IMR-90 (cell line): ENCODE data around the gene TULP3. TPM values are rescaled to one million over a fixed set of nuclear protein-coding genes. Genes with fewer than 3 reads are reported as not detected.

ENCODE experiments used
- ATAC-seq: fragments of 200-7000 bp; cut with Tn5 transposase; 2 replicates; pipeline ENCODE4 v1.9.1; 2020; ENCODE audit warnings: low read depth, mild to moderate bottlenecking, moderate library complexity
- BruUV-seq: library from RNA; stranded (reverse); fragments of 400-500 nt; replicated peaks from 2 replicates; lab custom pipeline; 2021; lab: Mats Ljungman, UMichigan
- CTCF ChIA-PET: fragments of 300-600 bp; formaldehyde crosslinking; extraction: SDS; loops from one replicate; lab custom pipeline; 2021; ENCODE audit warnings: antibody characterized with exemption; lab: Yijun Ruan, JAX
- POLR2A ChIA-PET: fragments of 300-600 bp; sonication (Branson Sonifier 250); formaldehyde crosslinking; loops from one replicate; lab custom pipeline; 2022; ENCODE audit warnings: antibody characterized with exemption; ENCODE audit not compliant: unreplicated experiment; lab: Charles Lee
- DNase-seq: peaks from one replicate; pipeline ENCODE4 v3.0.0; 2013
- H2AFZ ChIP-seq: replicated peaks from 2 replicates; pipeline ENCODE3; 2013; ENCODE audit warnings: low read length, mild to moderate bottlenecking; ENCODE audit not compliant: poor library complexity
- H2AK5ac ChIP-seq: 2 replicates; pipeline ENCODE4 v1.6.1; 2013; ENCODE audit warnings: low read depth, low read length, inconsistent platforms
- H2AK9ac ChIP-seq: replicated peaks from 2 replicates; pipeline ENCODE3; 2013; ENCODE audit warnings: mild to moderate bottlenecking, low read depth, low read length, moderate library complexity; ENCODE audit not compliant: poor library complexity
- H2BK120ac ChIP-seq: 2 replicates; pipeline ENCODE4 v1.6.1; 2013; ENCODE audit warnings: low read depth, low read length, inconsistent platforms
- H2BK15ac ChIP-seq: 3 replicates; pipeline ENCODE4 v1.6.1; 2013; ENCODE audit warnings: low read depth, low read length, inconsistent platforms
- H2BK20ac ChIP-seq: 2 replicates; pipeline ENCODE4 v1.6.1; 2013; ENCODE audit warnings: low read depth, mild to moderate bottlenecking, inconsistent platforms, low read length, moderate library complexity
- H2BK5ac ChIP-seq: 2 replicates; pipeline ENCODE4 v1.6.1; 2013; ENCODE audit warnings: mild to moderate bottlenecking, low read depth, low read length, inconsistent platforms; ENCODE audit not compliant: poor library complexity, severe bottlenecking
- H3K14ac ChIP-seq: replicated peaks from 2 replicates; pipeline ENCODE4 v1.6.1; 2013; ENCODE audit warnings: low read depth, low read length, inconsistent platforms
- H3K18ac ChIP-seq: 2 replicates; pipeline ENCODE4 v1.6.1; 2013; ENCODE audit warnings: low read depth, low read length, control low read depth
- H3K23ac ChIP-seq: 2 replicates; pipeline ENCODE4 v1.6.1; 2013; ENCODE audit warnings: low read depth, low read length, inconsistent platforms
- H3K27ac ChIP-seq: 2 replicates; pipeline ENCODE4 v1.5.1; 2013; ENCODE audit warnings: mild to moderate bottlenecking, control low read depth, low read length; ENCODE audit not compliant: insufficient read depth
- H3K27me3 ChIP-seq: 2 replicates; pipeline ENCODE4 v1.6.1; 2013; ENCODE audit warnings: low read length; ENCODE audit not compliant: control insufficient read depth, insufficient read depth
- H3K36me3 ChIP-seq: 2 replicates; pipeline ENCODE4 v1.6.1; 2013; ENCODE audit warnings: low read length, mixed read lengths; ENCODE audit not compliant: control insufficient read depth, insufficient read depth
- H3K4ac ChIP-seq: 2 replicates; pipeline ENCODE4 v1.6.1; 2013; ENCODE audit warnings: low read depth, low read length, inconsistent platforms
- H3K4me1 ChIP-seq: 2 replicates; pipeline ENCODE4 v1.6.1; 2013; ENCODE audit warnings: low read length, mixed read lengths; ENCODE audit not compliant: control insufficient read depth, insufficient read depth
- H3K4me2 ChIP-seq: 2 replicates; pipeline ENCODE4 v1.6.1; 2013; ENCODE audit warnings: low read depth, mild to moderate bottlenecking, control low read depth, low read length, moderate library complexity
- H3K4me3 ChIP-seq: 2 replicates; pipeline ENCODE4 v1.5.1; 2013; ENCODE audit warnings: low read depth, mild to moderate bottlenecking, control low read depth, low read length, moderate library complexity; ENCODE audit not compliant: insufficient read depth
- H3K56ac ChIP-seq: 2 replicates; pipeline ENCODE4 v1.6.1; 2013; ENCODE audit warnings: low read length, inconsistent platforms; ENCODE audit not compliant: insufficient read depth; ENCODE audit errors: extremely low read depth
- H3K79me1 ChIP-seq, 2 experiments: 2 replicates each; pipeline ENCODE4 v1.6.1; 2013; ENCODE audit warnings: low read length in 2 of 2, inconsistent platforms in 1 of 2, low read depth in 1 of 2
- H3K9ac ChIP-seq: 2 replicates; pipeline ENCODE4 v1.6.1; 2013; ENCODE audit warnings: low read depth, low read length, control low read depth
- H3K9me1 ChIP-seq: 2 replicates; pipeline ENCODE4 v1.6.1; 2013; ENCODE audit warnings: low read length, inconsistent platforms; ENCODE audit not compliant: insufficient read depth
- H3K9me3 ChIP-seq: 2 replicates; pipeline ENCODE4 v1.6.1; 2013; ENCODE audit warnings: low read length; ENCODE audit not compliant: control insufficient read depth, insufficient read depth
- H4K20me1 ChIP-seq: 2 replicates; pipeline ENCODE4 v1.6.1; 2013; ENCODE audit warnings: low read length, inconsistent platforms; ENCODE audit not compliant: insufficient read depth
- H4K5ac ChIP-seq: 2 replicates; pipeline ENCODE4 v1.6.1; 2013; ENCODE audit warnings: mild to moderate bottlenecking, low read depth, low read length, control low read depth
- H4K8ac ChIP-seq, 2 experiments: 2 replicates each; pipeline ENCODE4 v1.6.1; 2013; ENCODE audit warnings: low read depth in 2 of 2, low read length in 2 of 2, control low read depth in 1 of 2, inconsistent platforms in 1 of 2
- H4K91ac ChIP-seq: 2 replicates; pipeline ENCODE4 v1.6.1; 2013; ENCODE audit warnings: low read depth, low read length, inconsistent platforms; ENCODE audit not compliant: insufficient read depth
- BHLHE40 ChIP-seq: fragments of 150-350 bp; IDR thresholded peaks from 2 replicates; pipeline ENCODE4 v1.6.1; 2016; ENCODE audit warnings: mild to moderate bottlenecking, low read depth, low read length
- CEBPB ChIP-seq: IDR thresholded peaks from 2 replicates; pipeline ENCODE4 v1.6.1; 2012; ENCODE audit warnings: low read depth, low read length, improper control_type of control experiment
- CHD1 ChIP-seq: IDR thresholded peaks from 2 replicates; pipeline ENCODE4 v1.6.1; 2012; ENCODE audit warnings: low read depth, low read length, improper control_type of control experiment
- CTCF ChIP-seq: conservative IDR thresholded peaks from 2 replicates; pipeline ENCODE4 v1.5.1; 2012; ENCODE audit warnings: mild to moderate bottlenecking, low read depth, low read length, improper control_type of control experiment
- FOS ChIP-seq: fragments of 150-350 bp; IDR thresholded peaks from 2 replicates; pipeline ENCODE4 v1.6.1; 2016; ENCODE audit warnings: low read depth, low read length
- MAFK ChIP-seq: IDR thresholded peaks from 2 replicates; pipeline ENCODE4 v1.6.1; 2012; ENCODE audit warnings: low read depth, low read length, improper control_type of control experiment
- MAZ ChIP-seq: IDR thresholded peaks from 2 replicates; pipeline ENCODE4 v1.6.1; 2012; ENCODE audit warnings: low read depth, mild to moderate bottlenecking, low read length, improper control_type of control experiment, moderate library complexity, borderline replicate concordance
- MXI1 ChIP-seq: IDR thresholded peaks from 2 replicates; pipeline ENCODE4 v1.6.1; 2012; ENCODE audit warnings: low read depth, mild to moderate bottlenecking, low read length, moderate library complexity, borderline replicate concordance
- NFE2L2 ChIP-seq: fragments of 150-350 bp; IDR thresholded peaks from 2 replicates; pipeline ENCODE4 v1.6.1; 2016; ENCODE audit warnings: low read depth, mild to moderate bottlenecking, low read length
- POLR2A ChIP-seq: IDR thresholded peaks from 2 replicates; pipeline ENCODE4 v1.6.1; 2012; ENCODE audit warnings: mild to moderate bottlenecking, low read depth, low read length
- RAD21 ChIP-seq: IDR thresholded peaks from 2 replicates; pipeline ENCODE4 v1.6.1; 2012; ENCODE audit warnings: low read length, improper control_type of control experiment
- RCOR1 ChIP-seq: IDR thresholded peaks from 2 replicates; pipeline ENCODE4 v1.6.1; 2012; ENCODE audit warnings: mild to moderate bottlenecking, low read length, improper control_type of control experiment; ENCODE audit not compliant: insufficient replicate concordance
- RFX5 ChIP-seq: IDR thresholded peaks from 2 replicates; pipeline ENCODE4 v1.8.0; 2012; ENCODE audit warnings: low read depth, mild to moderate bottlenecking, low read length, moderate library complexity
- SMC3 ChIP-seq: fragments of 150-350 bp; IDR thresholded peaks from 2 replicates; pipeline ENCODE4 v1.6.1; 2016; ENCODE audit warnings: low read depth, mild to moderate bottlenecking, antibody characterized with exemption, low read length, moderate library complexity
- WGBS, 2 experiments: methylation state at CpG; one replicate each; pipeline versions ENCODE4 v1.1.5 to v1.1.7; 2013; ENCODE audit warnings: missing lambda C conversion rate in 2 of 2; ENCODE audit not compliant: insufficient read length in 1 of 2; ENCODE audit errors: extremely low coverage in 2 of 2; 5-methylcytosine and 5-hydroxymethylcytosine counted together
- dilution Hi-C: fragments of 300-500 bp; cut with HindIII; formaldehyde crosslinking; loops from one replicate; pipeline ENCODE4 v1.14.3; 2018; ENCODE audit warnings: low sequenced_read_pairs; ENCODE audit not compliant: unreplicated experiment
- in situ Hi-C: fragments of 300-500 bp; cut with MboI; formaldehyde crosslinking; loops from 3 replicates; pipeline ENCODE4 v1.14.3; 2019; ENCODE audit warnings: low sequenced_read_pairs, inconsistent platforms, mixed read lengths
- intact Hi-C: fragments of 100-400 bp; cut with micrococcal nuclease; formaldehyde crosslinking; loops from 2 replicates; pipeline ENCODE4 v1.10.0; 2022
- polyA plus RNA-seq, 3 experiments: library from polyadenylated mRNA; depleted of rRNA; stranded (reverse); fragments of >200 nt; gene quantifications; 2 replicates each; pipeline ENCODE4 v1.2.3, GENCODE V29; 2012; ENCODE audit warnings: low replicate concordance in 1 of 3
- total RNA-seq: library from RNA; depleted of rRNA; stranded (reverse); fragments of >200 nt; gene quantifications from 2 replicates; pipeline ENCODE4 v1.2.3, GENCODE V29; 2012
- TF ChIP-seq, protein P1 (sequence below): fragments of 150-350 bp; IDR thresholded peaks from 2 replicates; pipeline ENCODE4 v1.6.1; 2016; ENCODE audit warnings: low read depth, mild to moderate bottlenecking, low read length, moderate library complexity, borderline replicate concordance
- TF ChIP-seq, protein P2 (sequence below): fragments of 150-350 bp; IDR thresholded peaks from 2 replicates; pipeline ENCODE4 v1.6.1; 2017; ENCODE audit warnings: mild to moderate bottlenecking, antibody characterized with exemption, low read length, low read depth

TULP3 gene
- total and polyA plus RNA-seq, 2 of the 4 experiments (the other 2 are of a cell fraction), result 35.2 to 35.5 TPM

DNA sequence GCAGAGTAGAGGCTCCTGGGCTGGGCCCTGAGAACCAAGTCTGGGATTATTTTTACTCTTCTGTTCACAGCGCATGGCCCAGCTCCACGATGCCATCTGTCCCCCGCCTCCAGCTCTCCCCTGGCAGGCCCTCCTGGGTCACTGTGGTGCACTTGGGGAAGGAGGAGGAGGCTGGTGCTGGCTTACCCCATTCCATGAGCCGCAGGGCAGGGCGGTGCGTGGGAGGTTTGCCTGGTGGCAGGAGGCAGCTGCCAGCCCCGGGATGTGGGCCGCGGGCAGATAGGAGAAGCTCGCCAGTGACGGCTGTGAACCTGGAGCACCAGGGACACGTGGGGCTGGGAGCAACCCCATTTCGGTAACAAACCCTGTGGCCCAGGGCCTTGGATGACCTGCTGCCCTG, 91.7 kb downstream of the TULP3 start:
- dilution Hi-C loops, result no loop called here
- no peak overlapping the region for H2BK20ac ChIP-seq
- no peaks in the 10 kb centered on the region for H3K4me1 ChIP-seq
- peaks cover 6% of the 10 kb centered on the region for H3K36me3 ChIP-seq
- peaks cover 4% of the 10 kb centered on the region; the same call in 1 of the 2 replicates for H3K9me1 ChIP-seq
- BruUV-seq, result no TSS peak
- H2AFZ ChIP-seq, result no peak overlapping the region
- no peak overlapping the region for H3K9ac ChIP-seq
- no peak overlapping the region for H2BK15ac ChIP-seq
- POLR2A ChIA-PET, result no interaction called here
- no peak overlapping the region for H3K4ac ChIP-seq
- no peak overlapping the region for H4K5ac ChIP-seq
- DNase-seq, result no peak
- H4K91ac ChIP-seq, result no peak overlapping the region
- no peak overlapping the region for H3K4me2 ChIP-seq
- H3K14ac ChIP-seq, result no peak overlapping the region
- H2AK9ac ChIP-seq, result no peak overlapping the region
- no peak overlapping the region for H2AK5ac ChIP-seq
- ATAC-seq, result no peak
- H3K56ac ChIP-seq, result no peak overlapping the region
- no peaks in the 10 kb centered on the region for H3K27me3 ChIP-seq
- intact Hi-C loops, result no loop called here
- no peak overlapping the region for H3K4me3 ChIP-seq
- H3K23ac ChIP-seq, result no peak overlapping the region
- no peak overlapping the region for H3K18ac ChIP-seq
- H3K27ac ChIP-seq, result no peak overlapping the region
- TF ChIP-seq RFX5, result no peak
- TF ChIP-seq MXI1, result no peak
- no peak for TF ChIP-seq CTCF
- TF ChIP-seq, protein P1, sequence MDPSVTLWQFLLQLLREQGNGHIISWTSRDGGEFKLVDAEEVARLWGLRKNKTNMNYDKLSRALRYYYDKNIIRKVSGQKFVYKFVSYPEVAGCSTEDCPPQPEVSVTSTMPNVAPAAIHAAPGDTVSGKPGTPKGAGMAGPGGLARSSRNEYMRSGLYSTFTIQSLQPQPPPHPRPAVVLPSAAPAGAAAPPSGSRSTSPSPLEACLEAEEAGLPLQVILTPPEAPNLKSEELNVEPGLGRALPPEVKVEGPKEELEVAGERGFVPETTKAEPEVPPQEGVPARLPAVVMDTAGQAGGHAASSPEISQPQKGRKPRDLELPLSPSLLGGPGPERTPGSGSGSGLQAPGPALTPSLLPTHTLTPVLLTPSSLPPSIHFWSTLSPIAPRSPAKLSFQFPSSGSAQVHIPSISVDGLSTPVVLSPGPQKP, result no peak
- TF ChIP-seq BHLHE40, result no peak
- no peak for TF ChIP-seq FOS
- TF ChIP-seq SMC3, result no peak
- TF ChIP-seq POLR2A, result no peak
- no peak for TF ChIP-seq MAFK
- no peak for TF ChIP-seq CEBPB
- no peak for TF ChIP-seq CHD1
- TF ChIP-seq, protein P2, sequence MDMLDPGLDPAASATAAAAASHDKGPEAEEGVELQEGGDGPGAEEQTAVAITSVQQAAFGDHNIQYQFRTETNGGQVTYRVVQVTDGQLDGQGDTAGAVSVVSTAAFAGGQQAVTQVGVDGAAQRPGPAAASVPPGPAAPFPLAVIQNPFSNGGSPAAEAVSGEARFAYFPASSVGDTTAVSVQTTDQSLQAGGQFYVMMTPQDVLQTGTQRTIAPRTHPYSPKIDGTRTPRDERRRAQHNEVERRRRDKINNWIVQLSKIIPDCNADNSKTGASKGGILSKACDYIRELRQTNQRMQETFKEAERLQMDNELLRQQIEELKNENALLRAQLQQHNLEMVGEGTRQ, result no peak
- no peak for TF ChIP-seq RCOR1
- TF ChIP-seq RAD21, result no peak
- TF ChIP-seq MAZ, result no peak
- TF ChIP-seq NFE2L2, result no peak
- no peak overlapping the region for H2BK120ac ChIP-seq
- in situ Hi-C loops, result no loop called here
- H4K8ac ChIP-seq, result no peak overlapping the region
- WGBS, 2 experiments, result 94% methylated on average over 13 of the region's 13 CpGs; no CpG with 5 or more reads in 1 of the 2 experiments
- peaks cover 7 to 50% of the 10 kb centered on the region in 2 experiments; a peak in 2 of 4 replicates for H3K79me1 ChIP-seq
- no peak overlapping the region for H2BK5ac ChIP-seq
- CTCF ChIA-PET, result no interaction called here
- H4K20me1 ChIP-seq, result peaks cover 18% of the 10 kb centered on the region
- H3K9me3 ChIP-seq, result no peaks in the 10 kb centered on the region
